HG03342 (cell line): ENCODE results near the gene GOLT1A.

Experiments used
- ATAC-seq: cut with Tn5 transposase; IDR thresholded peaks from one replicate; pipeline ENCODE4 v1.9.1; 2021; ENCODE audit warnings: mild to moderate bottlenecking, moderate library complexity; ENCODE audit not compliant: unreplicated experiment

The GOLT1A gene

GRCh38 chr1:204194080-204194479, 19.7 kb downstream of the GOLT1A start:
- no peak for ATAC-seq

DNA sequence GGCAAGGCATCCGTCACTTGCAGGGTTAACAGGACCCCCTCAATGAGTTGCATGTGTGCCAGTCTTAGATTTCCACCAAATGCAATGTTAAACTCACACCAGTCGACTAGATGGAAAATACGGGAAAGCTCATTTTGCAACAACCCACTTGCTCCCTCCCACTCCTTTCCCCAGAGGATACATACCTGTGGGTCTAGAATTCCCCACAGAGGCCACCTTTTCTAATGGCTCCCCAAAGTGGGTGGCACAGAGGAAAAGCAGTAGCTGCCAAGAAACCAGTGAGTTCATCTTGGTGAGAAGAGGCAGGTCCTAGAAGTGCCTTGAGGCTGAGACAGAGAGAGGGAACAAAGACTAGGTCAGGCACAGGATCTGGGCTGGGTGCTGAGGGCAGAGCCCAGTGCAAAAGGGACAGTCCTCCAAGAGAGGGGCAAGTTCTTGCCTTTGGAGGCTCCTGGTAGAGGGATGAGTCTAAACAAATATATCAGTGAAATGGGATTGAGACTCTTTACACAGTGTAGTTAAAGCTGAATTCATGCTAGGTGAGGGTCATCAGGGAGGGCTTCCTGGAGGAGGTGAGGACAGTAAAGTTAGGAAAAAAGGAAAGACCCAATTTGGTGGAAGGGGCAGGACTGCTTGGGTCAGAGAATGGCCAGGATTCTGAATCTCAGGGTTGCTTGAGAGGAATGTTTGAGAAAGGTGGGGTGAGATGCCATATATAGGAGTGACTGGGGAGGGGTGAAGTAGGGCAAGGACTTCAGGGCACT, 21.0 kb downstream of the GOLT1A start:
- no peak for ATAC-seq

- no peak for ATAC-seq
Measured at GRCh38 chr1:204192046-204192445, 21.7 kb downstream of the GOLT1A start.

GRCh38 chr1:204191456-204191855, 22.3 kb downstream of the GOLT1A start:
- ATAC-seq = no peak

- no peak for ATAC-seq
Measured at GRCh38 chr1:204190212-204191211, 23.3 kb downstream of the GOLT1A start.

- no peak for ATAC-seq
Measured at GRCh38 chr1:204188959-204189639, 24.7 kb downstream of the GOLT1A start.

DNA sequence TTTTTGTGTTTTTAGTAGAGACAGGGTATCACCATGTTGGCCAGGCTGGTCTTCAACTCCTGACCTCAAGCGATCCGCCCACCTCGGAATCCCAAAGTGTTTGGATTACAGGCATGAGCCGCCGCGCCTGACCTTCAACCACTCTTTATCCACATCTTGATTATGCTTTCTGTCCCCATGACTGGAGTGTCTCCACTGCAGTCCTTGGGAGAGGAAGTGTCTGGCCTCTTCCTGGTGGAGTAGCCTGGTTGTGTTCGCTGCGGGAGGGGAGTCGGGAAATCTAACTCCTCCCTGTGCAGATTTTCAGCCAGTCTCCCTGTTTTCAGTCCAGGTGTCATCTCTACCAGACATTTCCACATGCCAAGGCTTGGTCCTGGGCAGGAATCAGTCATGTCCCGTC, 27.2 kb downstream of the GOLT1A start:
- no peak for ATAC-seq

- ATAC-seq = no peak
Measured at GRCh38 chr1:204181116-204181515, 32.7 kb downstream of the GOLT1A start.

GRCh38 chr1:204180133-204180532, 33.7 kb downstream of the GOLT1A start:
- ATAC-seq = no peak

DNA sequence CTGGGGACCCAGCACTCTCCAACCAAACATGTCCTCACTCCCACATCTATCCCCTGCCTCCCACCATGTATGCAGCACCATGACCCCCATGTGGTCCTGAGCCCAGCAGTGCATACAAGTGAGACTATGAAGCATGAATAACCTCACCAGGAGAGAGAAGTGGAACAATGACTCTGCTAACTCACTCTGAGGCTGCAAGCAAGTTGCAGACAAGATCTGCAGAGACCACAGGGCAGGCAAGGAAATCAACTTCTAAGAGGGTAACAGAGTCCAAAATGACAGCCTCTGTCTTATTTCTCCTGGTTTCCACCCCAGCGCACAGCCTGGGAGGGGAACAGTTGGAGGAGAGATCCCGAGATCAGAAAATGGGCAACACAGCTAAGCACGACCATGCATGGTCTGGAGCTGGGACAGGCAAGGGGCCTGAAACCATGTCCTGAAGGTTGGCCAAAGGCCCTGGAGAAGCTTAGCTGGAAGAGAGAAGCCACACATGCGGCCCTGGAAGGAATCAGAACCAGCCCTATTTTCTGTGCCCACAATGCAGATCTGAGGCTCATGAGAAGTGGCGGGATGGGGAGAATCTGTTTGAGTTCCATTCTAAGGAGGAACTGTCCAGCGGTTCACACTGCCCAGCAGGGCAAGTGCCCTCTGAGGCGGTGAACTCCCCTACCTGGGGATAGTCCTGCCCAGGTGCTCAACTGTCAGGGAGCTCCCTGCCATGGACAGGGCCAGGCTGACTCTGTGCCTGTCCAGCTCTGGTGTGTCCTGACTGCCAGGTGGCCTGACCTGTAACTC, 35.1 kb downstream of the GOLT1A start:
- no peak for ATAC-seq

- ATAC-seq = no peak
Measured at GRCh38 chr1:204177133-204177532, 36.7 kb downstream of the GOLT1A start.

GRCh38 chr1:204176049-204176448, 37.7 kb downstream of the GOLT1A start:
- no peak for ATAC-seq

DNA sequence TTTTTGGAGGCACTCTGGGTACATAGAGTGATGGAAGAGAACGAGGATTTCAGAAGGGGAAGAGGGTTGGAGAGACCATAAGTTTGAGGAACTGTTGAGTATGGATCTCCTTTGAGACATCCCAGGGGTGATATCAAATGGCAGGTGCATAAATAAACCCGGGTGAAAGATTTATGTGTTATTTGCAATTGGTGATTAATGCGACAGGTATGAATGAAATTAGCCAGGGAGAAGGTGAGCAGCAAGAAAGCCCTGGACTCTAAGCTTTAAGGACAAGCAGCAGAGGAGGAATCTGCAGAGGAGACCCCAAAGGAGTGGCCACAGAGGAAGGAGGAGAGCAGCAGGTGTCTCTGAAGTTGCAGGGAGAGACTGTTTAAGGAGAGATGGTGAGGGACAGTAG, 38.8 kb downstream of the GOLT1A start:
- ATAC-seq = no peak

DNA sequence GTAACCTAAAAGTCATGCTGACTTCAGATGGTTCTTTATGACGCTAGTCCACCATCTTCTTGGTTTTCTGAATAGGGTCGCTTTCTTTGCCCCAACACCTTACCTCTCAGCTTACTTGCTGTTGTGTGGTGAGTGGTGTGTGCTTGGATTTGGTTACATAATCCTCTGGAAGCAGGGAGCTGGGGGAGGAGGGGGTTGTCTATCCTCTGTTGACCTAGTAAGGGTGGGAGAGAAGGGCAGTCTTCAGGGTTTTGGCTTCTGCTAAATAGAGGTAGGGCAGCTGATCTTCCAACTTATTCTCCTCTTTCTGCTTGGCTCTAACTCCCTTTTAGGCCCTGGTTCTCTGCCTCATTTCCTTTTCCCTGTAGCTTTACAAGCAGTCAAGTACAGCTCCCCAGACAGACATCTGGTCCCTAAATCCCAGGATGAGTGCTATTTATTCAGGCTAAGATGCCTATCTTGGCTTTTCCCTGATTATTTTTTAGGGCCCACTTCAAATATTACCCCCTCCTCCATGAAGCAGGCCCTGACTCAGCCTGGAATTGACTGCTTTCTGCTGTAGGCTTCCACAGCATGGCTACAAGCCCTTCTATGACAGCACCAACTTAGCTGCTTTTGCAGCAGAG, 41.3 kb downstream of the GOLT1A start:
- ATAC-seq = no peak

DNA sequence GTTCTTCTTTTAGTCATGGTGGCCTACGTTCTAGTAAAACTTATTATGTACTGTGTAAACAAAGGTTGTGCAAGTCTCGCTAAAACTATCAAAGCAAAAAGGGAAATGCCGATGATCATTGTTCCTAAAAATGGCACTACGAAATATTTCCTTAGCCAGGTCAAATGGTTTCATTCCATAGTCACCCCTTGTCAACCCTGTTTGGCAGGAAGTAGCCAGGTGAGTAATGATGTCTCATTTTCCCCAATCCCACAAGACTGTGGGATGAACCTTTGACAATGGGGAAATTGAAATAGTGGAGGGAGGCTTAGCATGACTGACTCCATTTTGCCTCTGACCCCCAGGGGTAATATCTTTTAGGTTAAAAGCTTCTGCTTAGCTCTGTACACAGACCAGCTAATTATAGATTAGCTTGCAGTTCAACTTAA, 42.0 kb downstream of the GOLT1A start:
- no peak for ATAC-seq

DNA sequence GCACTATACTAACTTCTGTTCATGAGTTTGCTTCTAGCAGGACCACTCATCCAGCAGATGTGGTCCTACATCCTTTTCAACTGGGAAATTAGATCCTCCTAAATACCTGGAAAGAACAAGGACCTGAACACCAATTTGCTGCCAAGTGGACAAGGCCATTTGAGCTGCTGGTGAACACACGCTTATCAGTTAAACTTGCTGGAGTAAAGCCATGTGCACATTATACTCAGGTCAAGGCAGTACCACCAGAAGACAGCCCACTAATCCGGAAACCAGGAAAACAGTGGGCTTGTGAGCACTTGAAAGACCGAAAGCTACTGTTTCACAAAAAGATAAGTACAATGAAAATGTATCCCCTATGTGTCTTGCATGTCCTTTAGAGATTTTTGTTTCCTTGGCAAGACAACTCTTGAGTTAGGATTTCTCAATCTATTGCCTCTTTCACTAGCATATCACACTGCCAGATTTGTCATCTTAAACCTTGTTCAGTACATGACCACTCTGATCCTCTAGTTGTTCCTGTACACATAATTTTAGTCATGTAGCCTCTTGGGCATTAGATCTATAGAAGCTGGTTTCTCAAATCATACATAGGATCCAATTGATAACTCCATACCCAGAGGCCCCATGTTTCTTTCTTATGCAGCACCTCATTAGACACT, 43.2 kb downstream of the GOLT1A start:
- ATAC-seq = no peak

- no peak for ATAC-seq
Measured at GRCh38 chr1:204169858-204170257, 43.9 kb downstream of the GOLT1A start.

GRCh38 chr1:204167730-204168129, 46.1 kb downstream of the GOLT1A start:
- ATAC-seq = no peak

- no peak for ATAC-seq
Measured at GRCh38 chr1:204166219-204166618, 47.6 kb downstream of the GOLT1A start, which contains the start of gene REN. Gene REN, minus strand, starts transcription at chr1:204166337. Its CDS starts 44 bp downstream, at chr1:204166293.
